ENCODE measurements around the gene NMD3.

GRCh38 chr3:161264852-161265251 lies 43.7 kb downstream of the NMD3 start:
- TF ChIP-seq POLR2A (IDR thresholded peaks at IDR 0.05; ENCODE audit: low read length): no peak
- TF ChIP-seq GATA1 (IDR thresholded peaks at IDR 0.05; ENCODE audit: low read depth, low read length): no peak
